Tibial nerve (tissue), 4 donors: ENCODE data around the gene RAB27B. TPM values are rescaled to one million over a fixed set of nuclear protein-coding genes. Genes with fewer than 3 reads are reported as not detected.

Experiments used
- DNase-seq, 2 donors: peaks; one replicate each; pipeline ENCODE4 v3.0.0-alpha.2; 2019; ENCODE audit warnings: low spot score in 2 of 2
- H3K27ac ChIP-seq, 4 donors: fragments of 200-600 bp; sonication (generic) in 3 of 4; one replicate each; pipeline ENCODE4 v1.5.1; 2017 to 2019; ENCODE audit warnings: mild to moderate bottlenecking in 1 of 4
- H3K27me3 ChIP-seq, 2 donors: fragments of 200-600 bp; sonication (generic) in 1 of 2; one replicate each; pipeline versions ENCODE4 v1.5.1 to v1.6.0; 2017 to 2019
- H3K36me3 ChIP-seq, 3 donors: fragments of 200-600 bp; sonication (generic); one replicate each; pipeline ENCODE4 v1.5.1; 2018 to 2019
- H3K4me1 ChIP-seq, 4 donors: fragments of 200-600 bp; sonication (generic) in 3 of 4; one replicate each; pipeline ENCODE4 v1.5.1; 2017 to 2019
- H3K4me3 ChIP-seq, 4 donors: fragments of 200-600 bp; sonication (generic) in 3 of 4; one replicate each; pipeline ENCODE4 v1.5.1; 2017 to 2019; ENCODE audit warnings: mild to moderate bottlenecking in 1 of 4, moderate library complexity in 1 of 4
- H3K9me3 ChIP-seq, 4 donors: fragments of 200-600 bp; sonication (generic) in 3 of 4; one replicate each; pipeline ENCODE4 v1.5.1; 2017 to 2019
- EP300 ChIP-seq, 2 donors: sonication (generic); formaldehyde crosslinking; IDR thresholded peaks; one replicate each; pipeline ENCODE4 v1.6.1; 2017; ENCODE audit warnings: antibody characterized with exemption in 2 of 2, mild to moderate bottlenecking in 1 of 2
- POLR2A ChIP-seq, 2 donors: fragments of 450-650 bp; IDR thresholded peaks; one replicate each; pipeline ENCODE4 v1.6.1; 2017; ENCODE audit warnings: antibody characterized with exemption in 2 of 2, mild to moderate bottlenecking in 2 of 2, moderate library complexity in 2 of 2
- WGBS, 2 donors: methylation state at CpG; one replicate each; pipeline ENCODE4 v1.1.5; 2018; 5-methylcytosine and 5-hydroxymethylcytosine counted together
- total RNA-seq, 4 donors: library from RNA; depleted of rRNA; stranded (reverse); fragments of >200 nt; gene quantifications; one replicate each; pipeline ENCODE4 v1.1.0, GENCODE V29; 2016
- TF ChIP-seq, protein P1 (sequence below), 5 experiments: fragments of 200-600 bp in 3 of 5; fragments of 450-650 bp in 2 of 5; sonication (generic) in 3 of 5; IDR thresholded peaks; one replicate each; pipeline ENCODE4 v1.5.1; 2016 to 2019; ENCODE audit warnings: antibody characterized with exemption in 5 of 5, mild to moderate bottlenecking in 3 of 5, moderate library complexity in 2 of 5

RAB27B gene
- total RNA-seq, 4 donors from 2014 or later = under 0.01 to 0.22 TPM; not detected in 2

DNA sequence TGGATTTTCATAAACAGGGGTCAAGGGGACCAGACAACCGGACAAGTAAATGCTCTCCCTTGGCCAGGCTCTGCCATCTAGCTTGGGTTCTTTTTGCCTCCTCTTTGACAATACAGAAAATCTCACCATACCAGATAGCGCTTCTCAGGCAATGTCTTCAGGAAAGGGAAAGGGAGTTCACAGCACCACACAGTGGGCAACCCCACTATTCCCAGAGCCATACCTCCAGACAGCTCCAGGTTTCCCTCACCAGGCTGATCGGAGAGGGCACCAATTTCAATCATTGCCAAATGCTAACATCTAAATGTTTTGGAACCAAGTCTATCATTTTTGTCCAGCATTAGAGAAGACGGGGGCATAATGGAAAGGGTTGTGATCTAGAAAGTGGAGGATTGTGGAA is 102.9 kb downstream of the RAB27B start:
- WGBS, 2 donors = 88 to 93% methylated on average over 4 of the region's 4 CpGs
- Histone ChIP-seq H3K9me3 (no peaks in the 10 kb centered on the region), H3K27ac (no peak overlapping the region), H3K27me3 (no peaks in the 10 kb centered on the region), H3K4me1 (no peaks in the 10 kb centered on the region), H3K36me3 (no peaks in the 10 kb centered on the region), H3K4me3 (no peak overlapping the region)
- DNase-seq = no peak
- no peak for TF ChIP-seq POLR2A (IDR thresholded peaks at IDR 0.05)
- no peak for TF ChIP-seq EP300 (IDR thresholded peaks at IDR 0.05)
- TF ChIP-seq, protein P1, sequence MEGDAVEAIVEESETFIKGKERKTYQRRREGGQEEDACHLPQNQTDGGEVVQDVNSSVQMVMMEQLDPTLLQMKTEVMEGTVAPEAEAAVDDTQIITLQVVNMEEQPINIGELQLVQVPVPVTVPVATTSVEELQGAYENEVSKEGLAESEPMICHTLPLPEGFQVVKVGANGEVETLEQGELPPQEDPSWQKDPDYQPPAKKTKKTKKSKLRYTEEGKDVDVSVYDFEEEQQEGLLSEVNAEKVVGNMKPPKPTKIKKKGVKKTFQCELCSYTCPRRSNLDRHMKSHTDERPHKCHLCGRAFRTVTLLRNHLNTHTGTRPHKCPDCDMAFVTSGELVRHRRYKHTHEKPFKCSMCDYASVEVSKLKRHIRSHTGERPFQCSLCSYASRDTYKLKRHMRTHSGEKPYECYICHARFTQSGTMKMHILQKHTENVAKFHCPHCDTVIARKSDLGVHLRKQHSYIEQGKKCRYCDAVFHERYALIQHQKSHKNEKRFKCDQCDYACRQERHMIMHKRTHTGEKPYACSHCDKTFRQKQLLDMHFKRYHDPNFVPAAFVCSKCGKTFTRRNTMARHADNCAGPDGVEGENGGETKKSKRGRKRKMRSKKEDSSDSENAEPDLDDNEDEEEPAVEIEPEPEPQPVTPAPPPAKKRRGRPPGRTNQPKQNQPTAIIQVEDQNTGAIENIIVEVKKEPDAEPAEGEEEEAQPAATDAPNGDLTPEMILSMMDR (IDR thresholded peaks at IDR 0.05) = no peak

DNA sequence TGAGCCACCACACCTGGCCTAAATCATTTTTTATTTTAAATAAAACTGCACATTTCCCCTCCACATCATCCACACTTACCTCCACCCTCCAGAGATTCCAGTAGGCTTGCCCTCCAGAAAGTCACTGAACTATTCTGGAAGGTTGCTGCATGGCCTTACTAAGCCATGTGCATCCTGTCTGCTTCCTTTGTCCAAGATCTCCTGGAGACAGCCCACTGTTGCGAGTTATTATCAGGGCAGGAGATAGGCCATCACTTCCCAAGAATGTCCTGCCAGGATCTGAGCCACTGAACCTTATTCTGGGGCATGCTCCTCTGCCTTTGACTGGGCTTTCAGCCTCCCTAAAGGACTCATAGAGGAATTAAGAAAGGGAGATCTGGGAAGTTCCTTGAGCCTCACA is 104.2 kb downstream of the RAB27B start:
- no peaks in the 10 kb centered on the region for H3K27me3 ChIP-seq
- no peak for DNase-seq
- H3K4me3 ChIP-seq = no peak overlapping the region
- no peak overlapping the region for H3K27ac ChIP-seq
- WGBS, 2 donors = 0 to 83% methylated on average over 1 of the region's 1 CpG
- TF ChIP-seq EP300 (IDR thresholded peaks at IDR 0.05) = no peak
- H3K36me3 ChIP-seq = no peaks in the 10 kb centered on the region
- no peaks in the 10 kb centered on the region for H3K9me3 ChIP-seq
- H3K4me1 ChIP-seq = no peaks in the 10 kb centered on the region

DNA sequence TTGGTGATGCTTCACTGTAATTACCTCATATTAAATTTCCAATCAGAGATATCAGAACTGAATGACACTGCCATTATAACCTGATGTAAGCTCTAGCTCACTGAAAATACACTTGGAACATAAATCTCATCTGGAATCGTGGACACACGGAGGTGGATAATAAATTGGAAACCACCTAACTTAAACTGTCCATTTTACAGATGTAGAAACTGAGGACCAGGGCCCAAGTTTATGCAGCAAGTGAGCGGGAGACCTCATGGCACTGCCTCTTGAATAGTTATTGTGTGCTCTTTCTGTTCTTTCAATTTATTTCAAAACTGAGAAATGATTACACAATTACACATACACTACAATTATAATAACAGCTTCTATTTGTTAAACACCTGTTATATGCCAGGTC is 110.2 kb downstream of the RAB27B start:
- 96% methylated on average over 3 of the region's 3 CpGs for whole genome bisulfite sequencing, 2 donors

DNA sequence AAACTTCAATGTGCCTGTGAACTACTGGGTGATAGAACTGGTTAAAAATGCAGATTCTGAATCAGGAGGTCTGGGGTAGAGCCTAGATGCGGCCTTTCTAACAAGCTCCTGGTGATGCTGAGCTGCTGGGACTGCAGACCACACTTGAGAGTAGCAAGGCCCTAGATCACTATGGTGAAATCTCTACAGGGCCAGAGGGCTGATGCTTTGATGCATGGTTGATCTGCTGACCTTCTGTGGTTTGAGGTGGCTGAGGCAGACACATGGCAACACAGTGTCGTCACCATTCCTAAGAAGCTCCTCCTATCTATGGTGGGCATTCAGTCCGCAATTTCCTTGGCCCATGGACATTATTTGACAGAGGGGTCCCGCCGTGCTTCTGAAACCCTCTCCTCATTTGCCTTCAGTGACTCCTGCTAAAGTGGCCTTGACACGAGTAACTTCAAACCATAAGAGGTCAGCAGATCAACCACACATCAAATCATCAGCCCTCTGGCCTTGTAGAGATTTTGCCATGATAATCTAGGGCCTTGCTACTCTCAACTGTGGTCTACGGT is 111.2 kb downstream of the RAB27B start:
- H3K36me3 ChIP-seq = no peaks in the 10 kb centered on the region
- H3K27me3 ChIP-seq = no peaks in the 10 kb centered on the region
- no peak overlapping the region for H3K4me3 ChIP-seq
- H3K9me3 ChIP-seq = no peaks in the 10 kb centered on the region
- 92 to 94% methylated on average over 7 of the region's 7 CpGs for WGBS, 2 donors
- DNase-seq = no peak
- TF ChIP-seq EP300 (IDR thresholded peaks at IDR 0.05) (no peak), POLR2A (IDR thresholded peaks at IDR 0.05) (no peak)
- H3K27ac ChIP-seq = no peak overlapping the region
- no peaks in the 10 kb centered on the region for H3K4me1 ChIP-seq

More for the DNA sequence above, 110.2 kb downstream of the RAB27B start:
- no peak for TF ChIP-seq POLR2A (IDR thresholded peaks at IDR 0.05)
- no peak for TF ChIP-seq EP300 (IDR thresholded peaks at IDR 0.05)
- Histone ChIP-seq H3K4me1 (no peaks in the 10 kb centered on the region), H3K36me3 (no peaks in the 10 kb centered on the region), H3K4me3 (no peak overlapping the region), H3K9me3 (no peaks in the 10 kb centered on the region), H3K27me3 (no peaks in the 10 kb centered on the region), H3K27ac (no peak overlapping the region)
- DNase-seq = no peak

DNA sequence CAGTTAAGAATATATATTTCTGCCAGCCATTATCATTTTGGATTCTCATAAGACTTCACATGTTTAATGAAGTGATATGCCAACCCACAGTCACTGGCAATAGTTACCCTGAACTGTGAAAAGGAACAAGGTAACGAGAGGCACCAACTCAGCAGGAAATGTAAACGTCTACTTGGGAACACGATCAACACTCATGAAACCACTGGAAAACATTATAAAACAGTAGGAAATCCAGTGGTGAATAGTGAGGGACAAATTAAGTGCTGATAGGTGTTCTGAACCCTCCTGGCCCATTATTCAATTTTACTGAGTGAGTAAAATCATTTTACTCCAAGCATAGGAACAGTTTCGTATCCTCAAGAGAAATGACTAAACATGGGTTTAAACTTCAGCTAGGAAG is 113.9 kb downstream of the RAB27B start:
- WGBS, 2 donors = 47 to 60% methylated on average over 4 of the region's 4 CpGs
- H3K4me3 ChIP-seq = no peak overlapping the region
- peaks cover 0 to 10% (median 2%) of the 10 kb centered on the region in 4 donors for H3K4me1 ChIP-seq
- DNase-seq = no peak
- H3K9me3 ChIP-seq = no peaks in the 10 kb centered on the region
- TF ChIP-seq POLR2A (IDR thresholded peaks at IDR 0.05) = no peak
- no peak overlapping the region for H3K27ac ChIP-seq
- no peaks in the 10 kb centered on the region for H3K36me3 ChIP-seq
- H3K27me3 ChIP-seq = no peaks in the 10 kb centered on the region

DNA sequence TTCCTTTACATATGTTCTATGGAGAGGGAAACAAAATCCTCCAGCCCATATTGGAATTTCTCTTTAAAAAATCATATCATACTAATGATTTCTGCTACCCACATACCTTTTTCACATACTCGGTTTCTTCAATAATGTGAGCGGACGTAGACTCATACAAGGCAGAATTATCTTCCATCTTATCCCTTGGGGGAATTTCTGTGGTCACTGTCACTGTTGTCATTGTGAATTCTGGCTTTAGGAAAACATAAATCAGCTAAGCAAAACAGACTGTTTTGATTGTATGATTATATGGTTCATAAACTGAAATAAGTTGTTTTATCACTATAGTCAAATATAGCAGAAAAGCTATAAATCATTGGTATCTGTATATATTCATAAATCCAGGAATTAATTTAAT is 114.3 kb downstream of the RAB27B start:
- no peak for TF ChIP-seq EP300 (IDR thresholded peaks at IDR 0.05)
- TF ChIP-seq POLR2A (IDR thresholded peaks at IDR 0.05) = no peak
- TF ChIP-seq, protein P1 (IDR thresholded peaks at IDR 0.05) = no peak
- no peaks in the 10 kb centered on the region for H3K27me3 ChIP-seq
- peaks cover 0 to 13% (median 2%) of the 10 kb centered on the region in 4 donors for H3K4me1 ChIP-seq
- no peak overlapping the region for H3K4me3 ChIP-seq
- no peaks in the 10 kb centered on the region for H3K9me3 ChIP-seq
- 83 to 89% methylated on average over 3 of the region's 3 CpGs for WGBS, 2 donors
- no peak for DNase-seq
- no peaks in the 10 kb centered on the region for H3K36me3 ChIP-seq
- H3K27ac ChIP-seq = no peak overlapping the region

Other genes with a start within 250 kb of the RAB27B start
- gene DYNAP, start 237.2 kb upstream of the RAB27B start, total RNA-seq = not detected
- 10 to 100 TPM in 1 of 4 donors, 1 to 10 TPM in 3; 3.9 to 19.7 (median 5.8) TPM for gene CCDC68, start 131.0 kb downstream of the RAB27B start, total RNA-seq